Measurements from ENCODE around the gene FYN. TPM values are rescaled to one million over a fixed set of nuclear protein-coding genes. Genes with fewer than 3 reads are reported as not detected.

FYN gene
- total RNA-seq, 2 donors from 2014 or later, result 55.5 to 72.5 TPM

- Histone ChIP-seq H3K36me3 (no peaks in the 10 kb centered on the region), H3K4me3 (no peak overlapping the region), H3K27me3 (replicated peaks; ENCODE audit: insufficient read depth) (no peaks in the 10 kb centered on the region), H3K27ac (no peak overlapping the region), H3K9me3 (no peaks in the 10 kb centered on the region), H3K4me1 (ENCODE audit: control insufficient read depth in 1 of 2, low read depth in 2 of 2) (peaks cover 10 to 16% of the 10 kb centered on the region in 2 donors)
- no peak for DNase-seq (ENCODE audit: low spot score)
- TF ChIP-seq, protein P1, sequence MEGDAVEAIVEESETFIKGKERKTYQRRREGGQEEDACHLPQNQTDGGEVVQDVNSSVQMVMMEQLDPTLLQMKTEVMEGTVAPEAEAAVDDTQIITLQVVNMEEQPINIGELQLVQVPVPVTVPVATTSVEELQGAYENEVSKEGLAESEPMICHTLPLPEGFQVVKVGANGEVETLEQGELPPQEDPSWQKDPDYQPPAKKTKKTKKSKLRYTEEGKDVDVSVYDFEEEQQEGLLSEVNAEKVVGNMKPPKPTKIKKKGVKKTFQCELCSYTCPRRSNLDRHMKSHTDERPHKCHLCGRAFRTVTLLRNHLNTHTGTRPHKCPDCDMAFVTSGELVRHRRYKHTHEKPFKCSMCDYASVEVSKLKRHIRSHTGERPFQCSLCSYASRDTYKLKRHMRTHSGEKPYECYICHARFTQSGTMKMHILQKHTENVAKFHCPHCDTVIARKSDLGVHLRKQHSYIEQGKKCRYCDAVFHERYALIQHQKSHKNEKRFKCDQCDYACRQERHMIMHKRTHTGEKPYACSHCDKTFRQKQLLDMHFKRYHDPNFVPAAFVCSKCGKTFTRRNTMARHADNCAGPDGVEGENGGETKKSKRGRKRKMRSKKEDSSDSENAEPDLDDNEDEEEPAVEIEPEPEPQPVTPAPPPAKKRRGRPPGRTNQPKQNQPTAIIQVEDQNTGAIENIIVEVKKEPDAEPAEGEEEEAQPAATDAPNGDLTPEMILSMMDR (IDR thresholded peaks at IDR 0.05), result no peak
- no peak for ATAC-seq (ENCODE audit: insufficient number of reproducible peaks, low FRiP score, low read depth)
These were observed 219.3 kb downstream of the FYN start for GRCh38 chr6:111653979-111654378.

- Histone ChIP-seq H3K4me3 (no peak overlapping the region), H3K27ac (no peak overlapping the region), H3K27me3 (replicated peaks; ENCODE audit: insufficient read depth) (no peaks in the 10 kb centered on the region), H3K36me3 (no peaks in the 10 kb centered on the region), H3K4me1 (ENCODE audit: control insufficient read depth in 1 of 2, low read depth in 2 of 2) (peaks cover 9 to 11% of the 10 kb centered on the region in 2 donors), H3K9me3 (no peaks in the 10 kb centered on the region)
- TF ChIP-seq, protein P1 (IDR thresholded peaks at IDR 0.05), result no peak
- ATAC-seq (ENCODE audit: insufficient number of reproducible peaks, low FRiP score, low read depth), result no peak
- no peak for DNase-seq (ENCODE audit: low spot score)
These were observed 219.8 kb downstream of the FYN start for GRCh38 chr6:111653434-111653833.

GRCh38 chr6:111652156-111652555 is 221.1 kb downstream of the FYN start:
- H3K27me3 ChIP-seq (replicated peaks; ENCODE audit: insufficient read depth), result no peaks in the 10 kb centered on the region
- TF ChIP-seq, protein P1 (IDR thresholded peaks at IDR 0.05), result no peak
- no peak overlapping the region for H3K27ac ChIP-seq
- no peak overlapping the region for H3K4me3 ChIP-seq
- no peaks in the 10 kb centered on the region for H3K36me3 ChIP-seq
- H3K4me1 ChIP-seq (ENCODE audit: control insufficient read depth in 1 of 2, low read depth in 2 of 2), result peaks cover 0 to 2% of the 10 kb centered on the region in 2 donors
- no peak for DNase-seq (ENCODE audit: low spot score)
- no peaks in the 10 kb centered on the region for H3K9me3 ChIP-seq
- ATAC-seq (ENCODE audit: insufficient number of reproducible peaks, low FRiP score, low read depth), result no peak

DNA sequence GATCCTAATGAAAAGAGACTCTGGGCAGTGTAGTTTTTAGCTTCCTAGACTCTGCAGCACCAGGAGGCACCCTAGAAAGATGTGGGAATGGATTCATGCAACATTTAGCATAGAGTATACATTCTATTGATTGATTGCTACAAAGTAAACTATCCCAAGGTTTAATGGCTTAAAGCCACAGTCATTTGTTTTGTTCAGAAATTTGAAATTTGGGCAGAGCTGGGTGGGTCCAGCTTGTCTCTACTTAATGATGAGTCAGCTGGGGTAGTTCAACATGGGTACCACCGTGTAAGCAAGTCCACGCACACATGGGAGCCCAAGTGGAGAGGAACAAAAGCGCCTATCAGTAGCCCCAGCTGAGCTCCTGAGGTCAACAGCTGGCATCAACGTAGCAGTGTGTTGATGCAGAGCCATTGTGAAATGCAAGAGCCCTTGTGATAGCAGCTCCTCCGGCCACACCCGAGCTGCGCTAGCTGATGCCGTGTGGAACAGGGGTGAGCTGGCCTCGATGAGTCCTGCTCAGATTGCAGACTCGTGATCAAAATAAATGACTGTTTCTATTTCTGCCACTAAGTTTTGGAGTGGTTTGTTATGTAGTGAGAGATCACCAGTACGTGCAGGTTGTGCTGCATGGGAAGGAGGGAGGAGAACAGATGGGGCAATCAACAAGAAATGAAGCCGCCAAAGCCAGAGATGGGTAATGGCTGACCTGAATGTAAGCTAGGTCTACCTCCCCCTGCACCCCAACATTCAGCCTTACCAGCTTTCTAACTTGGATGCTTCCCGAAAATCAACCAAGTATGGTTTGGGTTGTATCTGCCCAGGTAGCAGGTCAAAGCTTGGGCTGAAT is 221.8 kb downstream of the FYN start:
- no peak for ATAC-seq (ENCODE audit: insufficient number of reproducible peaks, low FRiP score, low read depth)

DNA sequence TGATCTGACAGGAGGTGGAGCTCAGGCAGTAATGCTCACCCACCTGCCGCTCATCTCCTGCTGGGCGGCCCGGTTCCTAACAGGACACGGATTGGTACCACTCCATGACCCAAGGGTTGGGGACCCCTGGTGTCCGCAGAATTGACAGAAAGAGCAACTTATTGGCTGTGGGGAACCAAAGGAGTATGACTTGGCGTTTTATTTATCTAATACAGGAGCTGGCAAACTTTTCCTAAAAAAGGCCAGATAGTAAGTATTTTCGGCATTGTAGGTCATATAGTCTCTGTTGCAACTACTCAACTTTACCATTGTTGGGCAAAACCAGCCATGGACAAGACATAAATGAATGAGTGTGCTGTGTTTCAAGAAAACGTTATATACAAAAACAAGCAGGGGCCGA is 223.2 kb downstream of the FYN start:
- Histone ChIP-seq H3K4me1 (ENCODE audit: control insufficient read depth in 1 of 2, low read depth in 2 of 2) (no peaks in the 10 kb centered on the region), H3K27ac (no peak overlapping the region), H3K9me3 (no peaks in the 10 kb centered on the region), H3K36me3 (no peaks in the 10 kb centered on the region), H3K27me3 (replicated peaks; ENCODE audit: insufficient read depth) (no peaks in the 10 kb centered on the region), H3K4me3 (no peak overlapping the region)
- no peak for ATAC-seq (ENCODE audit: insufficient number of reproducible peaks, low FRiP score, low read depth)
- TF ChIP-seq, protein P1 (IDR thresholded peaks at IDR 0.05), result no peak
- no peak for DNase-seq (ENCODE audit: low spot score)

More for the DNA sequence above, 221.8 kb downstream of the FYN start:
- TF ChIP-seq, protein P1 (IDR thresholded peaks at IDR 0.05), result no peak
- Histone ChIP-seq H3K9me3 (no peaks in the 10 kb centered on the region), H3K27me3 (replicated peaks; ENCODE audit: insufficient read depth) (no peaks in the 10 kb centered on the region), H3K4me1 (ENCODE audit: control insufficient read depth in 1 of 2, low read depth in 2 of 2) (no peaks in the 10 kb centered on the region), H3K4me3 (no peak overlapping the region), H3K36me3 (no peaks in the 10 kb centered on the region), H3K27ac (no peak overlapping the region)
- no peak for DNase-seq (ENCODE audit: low spot score)

Data from thoracic aorta (tissue), 2 donors.